Kidney (tissue), 14 donors: ENCODE results near the gene DCPS. TPM values are rescaled to one million over a fixed set of nuclear protein-coding genes. Genes with fewer than 3 reads are reported as not detected.

Source experiments
- DNase-seq, 5 donors: peaks; one replicate each; pipeline ENCODE4 v3.0.0-alpha.2; 2013 to 2020
- FAIRE-seq: peaks from 2 replicates; lab custom pipeline; 2012; peaks lifted over from hg19 to GRCh38; lab: Jason Lieb, UNC
- H3K27ac ChIP-seq, 2 donors: one replicate each; pipeline ENCODE4 v1.7.0; 2013; ENCODE audit warnings: low read depth in 2 of 2, low read length in 2 of 2, inconsistent platforms in 1 of 2
- H3K27me3 ChIP-seq: one replicate; pipeline ENCODE4 v1.7.1; 2013; ENCODE audit warnings: low read length, inconsistent platforms; ENCODE audit not compliant: control insufficient read depth, insufficient read depth
- H3K36me3 ChIP-seq, 3 donors: one replicate each; pipeline versions ENCODE4 v1.7.0 to v1.7.1; 2013; ENCODE audit warnings: low read length in 3 of 3, control low read depth in 1 of 3, inconsistent platforms in 1 of 3; ENCODE audit not compliant: insufficient read depth in 3 of 3, control insufficient read depth in 2 of 3
- H3K4me1 ChIP-seq, 3 donors: one replicate each; pipeline versions ENCODE4 v1.7.0 to v1.7.1; 2013; ENCODE audit warnings: low read length in 3 of 3, inconsistent platforms in 1 of 3, low read depth in 1 of 3; ENCODE audit not compliant: control insufficient read depth in 2 of 3, insufficient read depth in 2 of 3
- H3K4me3 ChIP-seq, 3 donors: one replicate each; pipeline versions ENCODE4 v1.7.0 to v1.8.1; 2013; ENCODE audit warnings: low read length in 3 of 3, control low read depth in 1 of 3, inconsistent platforms in 1 of 3
- H3K9ac ChIP-seq, 3 donors: one replicate each; pipeline versions ENCODE4 v1.7.0 to v1.7.1; 2013; ENCODE audit warnings: low read length in 3 of 3, control low read depth in 1 of 3, inconsistent platforms in 1 of 3
- H3K9me3 ChIP-seq, 3 donors: one replicate each; pipeline versions ENCODE4 v1.7.0 to v1.7.1; 2013; ENCODE audit warnings: low read length in 3 of 3, control low read depth in 1 of 3, inconsistent platforms in 1 of 3; ENCODE audit not compliant: control insufficient read depth in 2 of 3, insufficient read depth in 1 of 3
- intact Hi-C: fragments of 100-400 bp; cut with DNase I; formaldehyde crosslinking; loops from one replicate; pipeline ENCODE4 v1.11.1; 2022
- polyA plus RNA-seq: library from polyadenylated mRNA; stranded (reverse); fragments of 350-450 nt; fragmentation: Illumina TruSeq; extraction: RNeasy Lipid Tissue Mini Kit (QIAGEN cat#74804); gene quantifications from one replicate; pipeline ENCODE4 v1.2.3, GENCODE V29; 2014; ENCODE audit warnings: low read depth, low replicate concordance; ENCODE audit not compliant: insufficient read depth
- total RNA-seq: library from RNA; stranded (reverse); fragmentation: NEBNext Ultra II Directional; extraction: Animal tissue kit (Norgen Biotek cat#: 25700); gene quantifications from one replicate; pipeline ENCODE4 v1.2.1, GENCODE V29; 2021
- TF ChIP-seq, protein P1 (sequence below): IDR thresholded peaks from 3 replicates; pipeline ENCODE4 v1.5.1; 2012; ENCODE audit warnings: mild to moderate bottlenecking, moderate library complexity, borderline replicate concordance; ENCODE audit not compliant: insufficient read depth; ENCODE audit errors: extremely low read depth
- donor health status: control.
- donor health status: control.
- donor health status: control.
- donor health status: control.
- donor health status: control.
- donor health status: DM: yes; HTN: yes; CAD: no.
- donor health status: Normal renal cell carcinoma (clear cell type).

The DCPS gene
- total and polyA plus RNA-seq, 2 donors from 2014 or later: 23.9 to 24.2 TPM

DNA sequence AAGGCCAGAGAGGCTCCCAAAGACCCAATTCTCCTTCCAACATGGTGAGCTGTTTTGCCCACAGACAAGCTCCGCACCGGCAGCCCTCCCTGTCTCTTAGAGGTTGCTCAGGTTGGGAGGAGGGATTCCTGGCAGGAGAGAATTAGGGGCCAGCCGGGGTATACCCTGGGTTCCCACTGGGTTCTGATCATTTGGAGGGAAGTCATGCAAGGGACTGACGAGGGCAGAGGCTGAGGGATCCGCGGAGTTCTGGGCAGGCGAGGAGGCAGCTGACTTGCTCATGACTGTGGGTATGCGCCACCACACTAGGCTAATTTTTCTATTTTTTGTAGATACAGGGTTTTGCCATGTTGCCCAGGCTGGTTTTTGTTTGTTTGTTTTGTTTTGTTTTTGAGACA is 56.2 kb downstream of the DCPS start:
- H3K27me3 ChIP-seq: no peaks in the 10 kb centered on the region
- peak overlapping the region; percentile 33 to 74 for H3K27ac ChIP-seq
- TF ChIP-seq, protein P1, sequence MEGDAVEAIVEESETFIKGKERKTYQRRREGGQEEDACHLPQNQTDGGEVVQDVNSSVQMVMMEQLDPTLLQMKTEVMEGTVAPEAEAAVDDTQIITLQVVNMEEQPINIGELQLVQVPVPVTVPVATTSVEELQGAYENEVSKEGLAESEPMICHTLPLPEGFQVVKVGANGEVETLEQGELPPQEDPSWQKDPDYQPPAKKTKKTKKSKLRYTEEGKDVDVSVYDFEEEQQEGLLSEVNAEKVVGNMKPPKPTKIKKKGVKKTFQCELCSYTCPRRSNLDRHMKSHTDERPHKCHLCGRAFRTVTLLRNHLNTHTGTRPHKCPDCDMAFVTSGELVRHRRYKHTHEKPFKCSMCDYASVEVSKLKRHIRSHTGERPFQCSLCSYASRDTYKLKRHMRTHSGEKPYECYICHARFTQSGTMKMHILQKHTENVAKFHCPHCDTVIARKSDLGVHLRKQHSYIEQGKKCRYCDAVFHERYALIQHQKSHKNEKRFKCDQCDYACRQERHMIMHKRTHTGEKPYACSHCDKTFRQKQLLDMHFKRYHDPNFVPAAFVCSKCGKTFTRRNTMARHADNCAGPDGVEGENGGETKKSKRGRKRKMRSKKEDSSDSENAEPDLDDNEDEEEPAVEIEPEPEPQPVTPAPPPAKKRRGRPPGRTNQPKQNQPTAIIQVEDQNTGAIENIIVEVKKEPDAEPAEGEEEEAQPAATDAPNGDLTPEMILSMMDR: no peak
- H3K9me3 ChIP-seq: no peaks in the 10 kb centered on the region
- no peaks in the 10 kb centered on the region for H3K36me3 ChIP-seq
- intact Hi-C loops: no loop called here
- DNase-seq (peak in 1 of 5 donors; percentile 36), FAIRE-seq (no peak)
- no peak overlapping the region for H3K4me3 ChIP-seq
- H3K4me1 ChIP-seq: peaks cover 0 to 25% (median 6%) of the 10 kb centered on the region in 3 donors
- H3K9ac ChIP-seq: no peak overlapping the region

- Histone ChIP-seq H3K9ac (no peak overlapping the region), H3K4me3 (no peak overlapping the region), H3K27ac (no peak overlapping the region), H3K36me3 (no peaks in the 10 kb centered on the region), H3K27me3 (no peaks in the 10 kb centered on the region), H3K9me3 (no peaks in the 10 kb centered on the region), H3K4me1 (peaks cover 0 to 23% (median 5%) of the 10 kb centered on the region in 3 donors)
- TF ChIP-seq, protein P1: no peak
- FAIRE-seq (no peak), DNase-seq (peak in 1 of 5 donors; percentile 27)
- intact Hi-C loops: no loop called here
Measured at GRCh38 chr11:126361400-126361799, 57.5 kb downstream of the DCPS start.

GRCh38 chr11:126362879-126363655 is 59.2 kb downstream of the DCPS start:
- no peak overlapping the region for H3K4me3 ChIP-seq
- no peaks in the 10 kb centered on the region for H3K9me3 ChIP-seq
- no peak overlapping the region for H3K27ac ChIP-seq
- peaks cover 0 to 13% (median 5%) of the 10 kb centered on the region in 3 donors for H3K4me1 ChIP-seq
- H3K36me3 ChIP-seq: no peaks in the 10 kb centered on the region
- DNase-seq (no peak), FAIRE-seq (no peak)
- TF ChIP-seq, protein P1: no peak
- intact Hi-C loops: no loop called here
- H3K27me3 ChIP-seq: no peaks in the 10 kb centered on the region
- no peak overlapping the region for H3K9ac ChIP-seq
